Dedifferentiated amniotic fluid mesenchymal stem cell (primary cell): ENCODE results near the gene BTG1.
A peak's percentile ranks its signal among the peaks of the same experiment; 100 is the strongest.

ENCODE experiments used
- DNase-seq: peaks from one replicate; pipeline ENCODE4 v3.0.0-alpha.2; 2016; ENCODE audit errors: extremely low spot score

Gene BTG1

GRCh38 chr12:92145731-92146496, at the start of gene BTG1:
TSS of gene BTG1 (minus strand) at chr12:92145846. CDS start at chr12:92145535, 311 bp downstream.
- DNase-seq: peak; percentile 100

DNA sequence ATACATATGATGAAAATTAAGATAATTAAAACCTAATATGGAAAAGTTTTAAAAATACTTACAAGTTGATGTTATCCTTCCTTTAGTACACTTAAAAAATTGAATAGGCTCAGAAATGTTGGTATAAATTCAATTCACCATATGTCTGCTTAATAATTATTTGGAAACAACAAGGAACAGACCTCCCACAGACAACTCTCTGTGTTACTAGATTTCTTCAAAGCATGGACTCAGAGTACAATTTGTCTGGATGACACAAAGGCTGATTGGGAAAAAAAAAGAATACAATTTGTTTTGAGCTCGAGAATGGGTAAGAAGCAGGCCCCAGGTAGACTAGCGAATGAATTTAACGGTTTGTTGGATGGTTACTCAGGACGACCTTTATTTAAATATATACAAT, 48.9 kb upstream of the BTG1 start:
- DNase-seq: no peak

DNA sequence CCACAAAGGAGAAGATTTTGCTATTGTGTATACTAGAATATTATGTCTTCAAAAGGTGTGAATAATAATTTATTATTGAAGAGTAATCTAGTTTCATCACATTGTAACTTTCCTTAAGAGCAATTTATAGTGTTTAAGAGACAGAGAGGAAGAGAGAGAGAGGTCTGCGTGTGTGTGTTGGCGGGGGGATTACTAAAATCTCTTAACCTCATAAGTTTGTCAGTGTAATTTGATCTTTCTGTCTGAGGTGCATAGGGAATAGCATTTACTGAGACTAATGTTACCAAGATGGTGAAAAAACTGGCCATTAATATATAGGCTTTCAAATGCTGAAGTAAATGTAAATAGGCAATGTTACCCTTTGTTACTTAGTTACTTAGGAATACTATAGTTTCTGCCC, 48.2 kb upstream of the BTG1 start:
- no peak for DNase-seq

GRCh38 chr12:92193063-92193462, 47.4 kb upstream of the BTG1 start:
- no peak for DNase-seq

DNA sequence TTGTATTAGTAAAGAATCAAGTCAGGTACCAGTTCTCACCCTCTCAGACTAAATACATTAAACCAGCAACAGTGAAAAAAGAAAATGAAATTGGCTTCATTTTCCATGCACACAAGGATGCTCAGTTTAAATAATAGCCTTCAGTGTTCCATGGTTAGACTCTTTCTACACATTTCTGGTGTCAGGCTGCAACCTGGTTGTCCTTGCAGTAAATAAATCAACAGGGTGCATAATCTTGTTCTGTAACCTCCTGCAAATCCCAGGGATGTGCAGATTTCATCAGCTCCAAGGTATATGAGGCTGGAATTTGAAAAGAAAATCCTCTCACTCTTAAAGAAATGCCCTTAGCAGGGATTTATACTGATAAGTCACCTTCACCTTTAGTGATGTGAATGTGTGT, 46.7 kb upstream of the BTG1 start:
- DNase-seq: no peak

DNA sequence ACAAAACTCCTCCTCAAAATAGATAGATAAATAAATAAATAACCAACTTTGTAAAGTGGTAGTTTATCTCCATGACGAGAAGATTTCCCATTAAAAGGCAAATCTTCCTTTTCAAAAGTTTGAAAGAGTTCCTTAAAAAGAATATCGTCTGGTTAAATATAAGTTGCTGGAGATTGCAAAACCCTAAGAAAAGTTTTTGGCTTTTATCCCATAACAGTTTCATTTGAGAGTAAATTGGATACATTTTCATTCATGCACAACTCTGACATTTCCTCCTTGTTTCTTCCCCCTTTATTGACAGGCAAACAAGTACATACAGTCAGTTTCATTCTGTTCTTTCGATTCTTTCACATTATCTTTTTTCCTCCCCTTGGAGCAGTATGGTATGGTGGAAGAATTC, 45.4 kb upstream of the BTG1 start:
- peak; percentile 38 for DNase-seq

DNA sequence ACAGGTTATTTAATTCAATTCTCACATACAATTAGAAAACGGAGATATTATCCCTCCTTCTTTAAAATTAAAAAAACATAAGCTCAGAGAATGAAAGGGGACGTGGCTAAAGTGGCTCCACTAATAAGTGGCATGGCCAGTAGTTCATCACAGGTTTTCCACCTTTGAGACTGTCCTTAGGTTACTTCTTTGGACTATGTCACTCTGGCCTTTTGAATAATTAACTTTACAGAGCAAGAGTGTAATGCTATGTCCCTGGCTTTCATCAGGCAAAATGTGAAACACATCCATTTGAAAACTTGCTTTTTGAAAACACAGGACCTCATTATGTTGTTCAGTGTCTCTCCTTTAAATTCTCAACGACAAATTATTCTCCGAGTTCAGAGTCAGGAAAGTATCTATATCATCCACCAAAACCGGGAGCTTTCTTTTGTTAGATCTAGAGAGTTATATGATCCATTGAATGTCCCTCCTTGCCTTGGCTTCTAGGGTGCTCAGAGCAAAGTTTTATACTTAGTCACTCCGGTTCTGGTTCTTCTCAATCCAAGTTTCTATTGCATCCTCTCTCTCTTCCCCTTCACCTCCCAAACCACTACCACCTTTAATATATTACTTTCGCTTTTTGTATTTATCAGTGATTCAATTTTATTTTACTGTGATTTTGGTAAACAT, 43.0 kb upstream of the BTG1 start:
- DNase-seq: no peak

DNA sequence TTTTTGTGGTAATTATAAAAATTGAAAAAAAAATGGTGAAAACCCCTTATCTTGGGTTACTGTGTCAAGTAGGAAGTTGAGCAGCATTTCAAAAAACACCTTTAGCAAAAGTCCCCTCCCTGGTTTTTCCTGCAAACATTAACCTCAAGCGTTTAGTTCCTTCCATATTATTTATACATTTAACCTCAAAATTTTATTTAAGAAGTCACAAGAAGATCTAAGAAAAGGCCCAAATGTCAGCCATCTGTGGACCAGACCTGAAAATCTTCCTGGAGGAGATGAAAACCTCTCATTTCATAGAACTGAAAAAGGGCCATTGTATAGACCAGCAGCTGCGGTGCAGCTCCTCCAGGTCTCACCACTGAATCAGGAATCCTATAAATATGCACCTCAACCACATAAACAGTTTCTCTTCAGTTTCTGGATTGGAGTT, 40.4 kb upstream of the BTG1 start:
- DNase-seq: no peak

- DNase-seq: no peak
Observed at GRCh38 chr12:92185052-92185451, 39.4 kb upstream of the BTG1 start.

- DNase-seq: no peak
Observed at GRCh38 chr12:92183575-92183974, 37.9 kb upstream of the BTG1 start.

DNA sequence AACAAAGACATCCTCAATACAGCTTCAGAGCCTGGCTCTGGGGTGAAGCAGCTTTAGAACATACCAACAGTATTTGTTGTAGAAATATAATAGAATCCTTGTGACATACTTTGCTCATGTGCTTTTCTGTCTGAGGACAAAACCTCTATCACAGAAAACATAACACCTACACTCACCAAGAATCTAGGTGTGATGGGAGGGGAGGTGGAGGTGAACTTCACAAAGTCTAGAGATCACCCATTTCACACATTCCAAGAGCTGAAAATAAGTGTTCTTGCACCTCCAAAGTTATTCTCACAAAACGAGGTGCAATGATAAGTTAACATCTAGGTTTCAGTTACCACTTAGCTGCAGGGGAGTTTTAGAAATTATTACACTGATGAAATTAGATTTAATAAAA, 32.7 kb upstream of the BTG1 start:
- DNase-seq: no peak

DNA sequence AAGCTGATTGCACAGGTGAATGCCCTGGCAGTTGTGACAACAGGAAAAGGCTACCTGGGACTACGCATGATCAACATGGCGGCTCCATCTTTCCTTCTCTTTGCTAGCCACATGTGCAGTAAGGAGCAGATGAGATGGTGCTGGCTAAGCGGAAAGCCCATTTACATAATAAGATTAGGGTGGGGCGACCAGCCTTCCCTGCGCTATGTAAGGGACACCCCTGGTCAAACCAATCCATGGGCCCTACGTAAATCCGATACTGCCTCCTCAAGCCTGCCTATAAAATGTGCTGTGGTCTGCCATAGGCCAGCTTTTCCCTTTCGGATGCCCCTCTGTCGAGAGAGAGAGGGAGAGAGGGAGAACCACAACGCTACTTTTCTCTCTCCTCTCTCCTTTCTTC, 31.0 kb upstream of the BTG1 start:
- no peak for DNase-seq

- DNase-seq: no peak
Observed at GRCh38 chr12:92175961-92176360, 30.3 kb upstream of the BTG1 start.

GRCh38 chr12:92170050-92170449, 24.4 kb upstream of the BTG1 start:
- no peak for DNase-seq

DNA sequence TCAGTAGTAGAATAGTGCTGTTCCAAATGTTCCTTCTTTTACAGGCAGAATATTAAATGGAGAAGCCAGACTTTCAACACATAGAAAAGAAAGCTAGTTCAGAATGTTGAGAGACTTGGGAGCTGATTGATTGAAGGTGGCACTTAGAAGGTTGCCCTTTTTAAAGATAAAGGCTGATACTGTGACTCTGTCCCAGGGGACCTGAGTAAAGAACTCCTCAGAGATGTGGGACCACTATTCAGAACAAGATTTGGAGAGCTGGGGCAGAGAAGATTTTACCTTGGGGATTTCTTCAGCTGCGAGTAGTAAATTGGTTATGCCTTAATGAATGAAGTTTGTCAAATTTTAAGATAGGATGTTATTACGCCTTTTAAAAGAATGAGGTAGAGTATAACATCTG, 21.4 kb upstream of the BTG1 start:
- DNase-seq: no peak

- no peak for DNase-seq
Observed at GRCh38 chr12:92164712-92165111, 19.1 kb upstream of the BTG1 start.

- no peak for DNase-seq
Observed at GRCh38 chr12:92162079-92162478, 16.4 kb upstream of the BTG1 start.

- DNase-seq: no peak
Observed at GRCh38 chr12:92158796-92159439, 13.3 kb upstream of the BTG1 start.

- no peak for DNase-seq
Observed at GRCh38 chr12:92156704-92157395, 11.2 kb upstream of the BTG1 start.

DNA sequence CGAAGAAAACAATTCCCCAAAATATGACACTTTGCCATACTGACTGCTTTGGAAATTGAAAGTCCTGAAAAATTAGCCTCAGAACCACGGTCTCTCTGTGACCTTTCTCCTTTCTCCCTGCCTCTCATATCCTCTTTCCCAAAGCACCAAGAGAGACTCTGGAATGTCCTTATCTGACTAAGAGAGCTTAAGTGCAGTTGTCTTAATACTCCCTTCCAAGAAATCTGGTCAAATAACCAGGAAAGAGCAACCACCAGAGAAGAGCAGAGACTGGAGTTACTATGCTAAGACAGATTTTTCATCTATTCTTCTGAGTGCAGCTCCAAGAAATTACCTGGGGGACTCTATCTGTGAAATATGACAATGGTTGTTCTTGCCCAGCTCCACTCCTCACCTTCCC, 10.5 kb upstream of the BTG1 start:
- no peak for DNase-seq

- DNase-seq: no peak
Observed at GRCh38 chr12:92155733-92156132, 10.1 kb upstream of the BTG1 start.

DNA sequence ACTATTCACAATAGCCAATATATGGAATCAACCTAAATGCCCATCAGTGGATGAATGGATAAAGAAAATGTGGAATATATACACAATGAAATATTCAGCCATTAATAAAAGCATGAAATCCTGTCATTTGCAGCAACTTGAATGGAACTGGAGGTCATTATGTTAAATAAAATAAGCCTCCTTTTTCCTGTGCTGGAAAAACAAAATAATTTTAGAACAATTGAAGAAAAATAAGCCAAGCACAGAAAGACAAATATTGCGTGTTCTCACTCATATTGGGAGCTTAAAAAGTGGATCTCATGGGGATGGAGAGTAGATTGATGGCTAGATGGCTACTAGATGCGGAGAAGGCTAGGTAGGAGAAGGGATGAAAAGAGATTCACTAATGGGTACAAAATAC, 6.3 kb upstream of the BTG1 start:
- no peak for DNase-seq
